RWPE2 (cell line): ENCODE data around the gene C11orf86.
A peak's percentile ranks its signal among the peaks of the same experiment; 100 is the strongest.
"Not testable (repeated sequence)": the region's sequence is repeated elsewhere in the genome, so short reads cannot be mapped to it uniquely, and the experiment has no call there.

Source experiments
- ATAC-seq: fragments of 200-7000 bp; cut with Tn5 transposase; 3 replicates; pipeline ENCODE4 v1.9.1; 2021; ENCODE audit warnings: low read depth
- DNase-seq: peaks from one replicate; pipeline ENCODE4 v3.0.0-alpha.2; 2020; ENCODE audit warnings: low spot score
- H3K27ac ChIP-seq: fragments of 450-650 bp; 2 replicates; pipeline ENCODE4 v1.5.1; 2017; ENCODE audit warnings: mild to moderate bottlenecking; ENCODE audit not compliant: poor library complexity, severe bottlenecking
- H3K27me3 ChIP-seq: fragments of 250-450 bp; sonication (Bioruptor Pico); 2 replicates; pipeline ENCODE4 v1.5.1; 2021; ENCODE audit warnings: mild to moderate bottlenecking, moderate library complexity; ENCODE audit not compliant: insufficient read depth, poor library complexity, severe bottlenecking
- H3K36me3 ChIP-seq: fragments of 250-450 bp; sonication (Bioruptor Pico); 2 replicates; pipeline ENCODE4 v1.5.1; 2020; ENCODE audit warnings: low read depth, mild to moderate bottlenecking, moderate library complexity
- H3K4me1 ChIP-seq: fragments of 250-450 bp; sonication (Bioruptor Pico); 2 replicates; pipeline ENCODE4 v1.5.1; 2021; ENCODE audit warnings: mild to moderate bottlenecking, moderate library complexity; ENCODE audit not compliant: insufficient read depth, poor library complexity, severe bottlenecking
- H3K4me3 ChIP-seq: fragments of 250-450 bp; sonication (Bioruptor Pico); 2 replicates; pipeline ENCODE4 v1.5.1; 2021; ENCODE audit warnings: mild to moderate bottlenecking, moderate library complexity; ENCODE audit not compliant: severe bottlenecking
- H3K9me3 ChIP-seq: fragments of 250-450 bp; sonication (Bioruptor Pico); 2 replicates; pipeline ENCODE4 v1.5.1; 2021; ENCODE audit warnings: mild to moderate bottlenecking, moderate library complexity; ENCODE audit not compliant: severe bottlenecking
- TF ChIP-seq, protein P1 (sequence below): fragments of 450-650 bp; IDR thresholded peaks from one replicate; pipeline ENCODE4 v1.5.1; 2017; ENCODE audit warnings: mild to moderate bottlenecking, moderate library complexity; ENCODE audit not compliant: poor library complexity, severe bottlenecking

Gene C11orf86

GRCh38 chr11:66957971-66958231 is 17.2 kb upstream of the C11orf86 start:
- Histone ChIP-seq H3K36me3 (no peaks in the 10 kb centered on the region), H3K4me3 (peak overlapping the region; percentile 63), H3K27me3 (no peaks in the 10 kb centered on the region), H3K9me3 (no peaks in the 10 kb centered on the region), H3K27ac (peak overlapping the region; percentile 16), H3K4me1 (peaks cover 21% of the 10 kb centered on the region)
- DNase-seq, result no peak
- TF ChIP-seq, protein P1, sequence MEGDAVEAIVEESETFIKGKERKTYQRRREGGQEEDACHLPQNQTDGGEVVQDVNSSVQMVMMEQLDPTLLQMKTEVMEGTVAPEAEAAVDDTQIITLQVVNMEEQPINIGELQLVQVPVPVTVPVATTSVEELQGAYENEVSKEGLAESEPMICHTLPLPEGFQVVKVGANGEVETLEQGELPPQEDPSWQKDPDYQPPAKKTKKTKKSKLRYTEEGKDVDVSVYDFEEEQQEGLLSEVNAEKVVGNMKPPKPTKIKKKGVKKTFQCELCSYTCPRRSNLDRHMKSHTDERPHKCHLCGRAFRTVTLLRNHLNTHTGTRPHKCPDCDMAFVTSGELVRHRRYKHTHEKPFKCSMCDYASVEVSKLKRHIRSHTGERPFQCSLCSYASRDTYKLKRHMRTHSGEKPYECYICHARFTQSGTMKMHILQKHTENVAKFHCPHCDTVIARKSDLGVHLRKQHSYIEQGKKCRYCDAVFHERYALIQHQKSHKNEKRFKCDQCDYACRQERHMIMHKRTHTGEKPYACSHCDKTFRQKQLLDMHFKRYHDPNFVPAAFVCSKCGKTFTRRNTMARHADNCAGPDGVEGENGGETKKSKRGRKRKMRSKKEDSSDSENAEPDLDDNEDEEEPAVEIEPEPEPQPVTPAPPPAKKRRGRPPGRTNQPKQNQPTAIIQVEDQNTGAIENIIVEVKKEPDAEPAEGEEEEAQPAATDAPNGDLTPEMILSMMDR, result no peak
- peak; percentile 10 for ATAC-seq

- ATAC-seq, result peak; percentile 94
- H3K9me3 ChIP-seq, result no peaks in the 10 kb centered on the region
- H3K4me3 ChIP-seq, result peak within 1 kb of the TSS; percentile 63
- H3K36me3 ChIP-seq, result no peaks in the 10 kb centered on the region
- TF ChIP-seq, protein P1, result no peak
- peak; percentile 99 for DNase-seq
- no peaks in the 10 kb centered on the region for H3K27me3 ChIP-seq
- H3K4me1 ChIP-seq, result peaks cover 21% of the 10 kb centered on the region
- H3K27ac ChIP-seq, result peak within 1 kb of the TSS; percentile 24
Observed at GRCh38 chr11:66958232-66958955, 16.7 kb upstream of the C11orf86 start, which contains the start of gene PC. Gene PC, minus strand, starts transcription at chr11:66958383. Its CDS starts 86,224 bp downstream, at chr11:66872159.

DNA sequence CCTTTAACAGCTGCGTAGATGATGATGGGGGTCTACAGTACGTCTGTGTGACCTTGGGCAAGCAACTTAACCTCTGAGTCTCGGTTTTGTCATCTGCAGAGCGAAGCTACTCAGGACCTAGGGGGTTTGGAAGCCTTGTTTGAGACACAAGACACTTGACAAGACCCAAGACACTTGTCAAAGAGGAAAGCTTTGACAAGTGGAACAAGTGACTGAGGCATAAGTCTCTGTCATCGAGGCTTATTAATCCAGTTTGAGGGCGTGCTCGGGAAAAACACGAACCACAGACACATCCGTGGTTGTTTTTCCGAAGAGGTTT is 16.2 kb upstream of the C11orf86 start:
- TF ChIP-seq, protein P1, result no peak
- Histone ChIP-seq H3K36me3 (no peaks in the 10 kb centered on the region), H3K9me3 (no peaks in the 10 kb centered on the region), H3K4me3 (peak overlapping the region; percentile 5), H3K27me3 (no peaks in the 10 kb centered on the region), H3K4me1 (peaks cover 21% of the 10 kb centered on the region), H3K27ac (peak overlapping the region; percentile 24)
- no peak for DNase-seq
- ATAC-seq, result no peak

DNA sequence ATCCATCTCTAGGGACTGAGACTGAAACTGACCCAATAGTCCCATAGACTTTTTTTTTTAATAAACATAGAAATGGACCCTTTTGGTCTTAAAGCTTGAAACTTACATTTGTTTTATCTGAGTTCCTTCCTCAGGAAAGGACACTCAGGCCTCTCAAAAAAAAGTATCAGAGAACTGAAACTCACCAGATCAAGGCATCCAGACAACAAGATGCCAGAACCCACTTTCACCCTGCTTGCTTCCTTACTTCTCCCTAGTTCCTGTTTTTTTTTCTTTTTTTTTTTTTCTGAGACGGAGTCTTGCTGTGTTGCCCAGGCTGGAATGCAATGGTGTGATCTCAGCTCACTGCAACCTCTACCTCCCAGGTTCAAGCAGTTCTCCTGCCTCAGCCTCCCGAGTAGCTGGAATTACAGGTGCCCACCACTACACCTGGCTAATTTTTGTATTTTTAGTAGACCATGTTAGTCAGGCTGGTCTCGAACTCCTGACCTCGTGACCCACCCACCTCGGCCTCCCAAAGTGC is 13.4 kb upstream of the C11orf86 start:
- H3K27ac ChIP-seq, DNase-seq, ATAC-seq, H3K36me3 ChIP-seq, H3K4me3 ChIP-seq, H3K27me3 ChIP-seq, H3K9me3 ChIP-seq: not testable (repeated sequence)
- peaks cover 19% of the 10 kb centered on the region for H3K4me1 ChIP-seq

DNA sequence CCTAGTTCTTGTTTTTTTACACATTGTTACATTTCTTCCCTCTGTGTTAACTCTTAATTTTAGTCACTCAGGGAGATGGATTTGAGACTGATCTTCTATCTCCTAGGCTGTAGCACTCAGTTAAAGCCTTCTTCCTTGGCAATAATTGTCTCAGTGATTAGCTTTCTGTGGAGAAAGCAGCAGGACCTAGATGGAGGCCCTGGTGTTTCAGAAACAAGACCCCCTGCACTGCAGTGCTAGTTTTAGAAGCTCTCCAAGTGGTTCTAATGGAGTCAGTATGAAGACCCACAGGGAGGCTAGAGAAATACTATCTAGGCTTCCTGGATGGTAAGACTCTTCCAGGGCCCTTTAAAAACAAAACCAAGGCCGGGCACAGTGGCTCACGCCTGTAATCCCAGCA is 12.9 kb upstream of the C11orf86 start:
- Histone ChIP-seq H3K27me3 (no peaks in the 10 kb centered on the region), H3K4me1 (peaks cover 16% of the 10 kb centered on the region), H3K27ac (no peak overlapping the region), H3K36me3 (no peaks in the 10 kb centered on the region), H3K4me3 (no peak overlapping the region), H3K9me3 (no peaks in the 10 kb centered on the region)
- TF ChIP-seq, protein P1, result no peak
- DNase-seq, result no peak
- no peak for ATAC-seq
